HEK293 (cell line): ENCODE data around the gene AWAT1.

Experiments
- CTCF ChIP-seq: fragments of 450-650 bp; formaldehyde crosslinking; IDR thresholded peaks from 2 replicates; pipeline ENCODE4 v1.5.1; 2016; ENCODE audit warnings: missing biosample characterization, missing genetic modification characterization
- ELK4 ChIP-seq: IDR thresholded peaks from 2 replicates; pipeline ENCODE4 v1.6.1; 2011; ENCODE audit warnings: mild to moderate bottlenecking, low read depth, low read length, borderline replicate concordance
- KLF16 ChIP-seq: fragments of 450-650 bp; formaldehyde crosslinking; IDR thresholded peaks from 2 replicates; pipeline ENCODE4 v1.5.1; 2017; ENCODE audit warnings: missing biosample characterization, missing genetic modification characterization
- ZFP41 ChIP-seq: fragments of 450-650 bp; formaldehyde crosslinking; IDR thresholded peaks from 2 replicates; pipeline ENCODE4 v1.5.1; 2016; ENCODE audit warnings: missing biosample characterization, missing genetic modification characterization, borderline replicate concordance
- ZNF24 ChIP-seq: fragments of 450-650 bp; formaldehyde crosslinking; IDR thresholded peaks from 2 replicates; pipeline ENCODE4 v1.5.1; 2016; ENCODE audit warnings: missing biosample characterization, missing genetic modification characterization
- ZNF280C ChIP-seq: fragments of 450-650 bp; formaldehyde crosslinking; IDR thresholded peaks from 2 replicates; pipeline ENCODE4 v1.5.1; 2016; ENCODE audit warnings: missing biosample characterization, missing genetic modification characterization

GRCh38 chrX:70190225-70190624, 44.2 kb upstream of the AWAT1 start:
- TF ChIP-seq CTCF (tag by site-specific recombination), result no peak
- TF ChIP-seq ZFP41 (tag by site-specific recombination), result no peak
- TF ChIP-seq ZNF24 (tag by site-specific recombination), result no peak
- TF ChIP-seq ZNF280C (tag by site-specific recombination), result no peak
- no peak for TF ChIP-seq KLF16 (tag by site-specific recombination)
- TF ChIP-seq ELK4, result no peak
